IPS-18c (cell line): ENCODE measurements around the gene NKG7.

ENCODE experiments used
- H3K4me3 ChIP-seq: 2 replicates; pipeline ENCODE4 v1.7.0; 2013; ENCODE audit warnings: low read depth, mild to moderate bottlenecking, low read length, moderate library complexity; ENCODE audit not compliant: insufficient read depth
- H3K9me3 ChIP-seq: one replicate; pipeline ENCODE4 v1.6.1; 2013; ENCODE audit warnings: mild to moderate bottlenecking, low read length, moderate library complexity; ENCODE audit not compliant: control insufficient read depth, insufficient read depth

Gene NKG7

GRCh38 chr19:51347209-51347928 is 25.1 kb downstream of the NKG7 start:
- H3K9me3 ChIP-seq: no peaks in the 10 kb centered on the region
- no peak overlapping the region for H3K4me3 ChIP-seq

DNA sequence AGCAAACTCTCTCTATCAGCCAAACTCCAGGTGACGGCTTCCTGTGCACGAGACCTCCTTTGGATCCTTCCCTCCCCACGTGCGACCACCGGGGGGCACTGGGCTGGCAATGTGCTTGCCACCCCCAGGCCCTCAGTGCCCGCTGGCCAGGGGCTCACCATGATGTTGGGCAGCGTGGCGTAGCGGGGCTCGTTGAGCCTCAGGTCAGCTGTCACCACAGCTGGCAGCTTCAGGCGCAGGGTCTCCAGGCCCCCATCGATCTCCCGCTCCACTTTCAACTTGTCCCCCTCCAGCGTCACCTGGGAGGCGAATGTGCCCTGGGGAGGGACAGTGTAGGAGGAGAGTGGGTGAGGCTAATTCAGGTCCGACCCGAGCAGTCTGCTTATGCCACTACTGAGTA is 25.7 kb downstream of the NKG7 start:
- no peak overlapping the region for H3K4me3 ChIP-seq
- H3K9me3 ChIP-seq: no peaks in the 10 kb centered on the region

- no peaks in the 10 kb centered on the region for H3K9me3 ChIP-seq
These were observed 27.3 kb downstream of the NKG7 start for GRCh38 chr19:51345076-51345620.

GRCh38 chr19:51342631-51343569 is 29.6 kb downstream of the NKG7 start:
- H3K9me3 ChIP-seq: no peaks in the 10 kb centered on the region
- H3K4me3 ChIP-seq: no peak overlapping the region

More at GRCh38 chr19:51345076-51345620, 27.3 kb downstream of the NKG7 start:
- H3K4me3 ChIP-seq: no peak overlapping the region

- Histone ChIP-seq H3K9me3 (no peaks in the 10 kb centered on the region), H3K4me3 (no peak within 1 kb of the TSS)
These were observed 30.4 kb downstream of the NKG7 start, which contains the start of gene VSIG10L for GRCh38 chr19:51341976-51342580. TSS of gene VSIG10L (minus strand) at chr19:51342139. CDS start at chr19:51342124, 15 bp downstream.

- Histone ChIP-seq H3K9me3 (no peaks in the 10 kb centered on the region), H3K4me3 (no peak overlapping the region)
These were observed 31.4 kb downstream of the NKG7 start for GRCh38 chr19:51341066-51341465.

GRCh38 chr19:51339687-51340656 is 32.5 kb downstream of the NKG7 start:
- peak overlapping the region; percentile 55 for H3K4me3 ChIP-seq
- no peaks in the 10 kb centered on the region for H3K9me3 ChIP-seq

DNA sequence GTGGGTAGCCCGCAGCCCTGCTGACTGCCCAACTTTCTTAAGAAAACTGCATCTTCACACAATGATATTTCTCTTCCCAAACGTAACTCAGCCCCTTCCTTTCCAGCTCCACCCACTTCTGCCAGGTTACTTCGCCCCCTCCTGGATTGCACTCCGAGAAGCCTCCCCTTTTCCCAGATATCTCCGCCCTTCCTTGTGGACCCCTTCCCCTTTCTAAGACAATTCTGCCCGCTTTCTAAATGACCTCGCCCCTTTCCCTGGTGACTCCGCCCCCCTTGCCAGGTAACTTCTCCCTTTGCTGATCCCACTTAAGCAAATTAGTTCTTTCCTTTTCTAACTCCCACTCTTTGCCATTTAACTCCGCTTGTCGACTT is 33.2 kb downstream of the NKG7 start:
- Histone ChIP-seq H3K4me3 (peak overlapping the region; percentile 55; the same call in 1 of the 2 replicates), H3K9me3 (no peaks in the 10 kb centered on the region)

DNA sequence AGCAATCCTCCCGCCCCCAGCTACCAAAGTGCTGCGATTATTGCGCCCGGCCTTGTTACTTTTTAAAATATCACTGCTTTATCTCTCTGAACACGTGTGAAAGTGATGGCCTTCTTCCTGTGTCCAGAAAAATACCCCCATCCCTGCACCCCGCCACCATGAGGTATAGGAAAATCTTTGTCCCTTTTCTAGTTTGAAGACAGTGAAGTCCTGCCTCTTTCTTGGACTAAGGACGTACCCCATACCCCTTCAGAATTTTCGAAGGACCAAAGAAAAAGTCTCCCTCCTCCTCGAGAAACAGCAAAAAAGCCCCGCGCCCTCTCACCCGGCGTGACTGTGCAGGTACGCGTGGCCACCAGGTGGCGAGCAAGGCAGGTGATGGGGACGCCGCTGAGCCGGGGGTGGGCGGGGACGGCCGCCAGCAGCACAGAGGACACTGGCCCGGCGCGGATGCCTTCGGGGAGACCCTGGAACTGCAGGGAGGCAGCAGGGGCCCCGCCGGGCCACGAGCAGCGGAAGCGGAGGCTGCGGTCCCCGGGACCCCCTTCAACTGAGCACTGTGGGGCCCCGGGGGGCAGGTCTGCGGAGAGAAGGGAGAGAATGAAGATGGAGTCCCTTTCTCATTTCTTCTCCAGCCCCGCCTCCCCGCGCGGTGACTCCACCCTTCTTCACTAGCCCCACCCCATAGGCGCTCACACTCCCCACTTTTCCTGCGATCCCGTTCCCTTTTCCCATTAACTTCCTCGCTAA is 33.7 kb downstream of the NKG7 start:
- Histone ChIP-seq H3K4me3 (peak overlapping the region; percentile 55; the same call in 1 of the 2 replicates), H3K9me3 (no peaks in the 10 kb centered on the region)

DNA sequence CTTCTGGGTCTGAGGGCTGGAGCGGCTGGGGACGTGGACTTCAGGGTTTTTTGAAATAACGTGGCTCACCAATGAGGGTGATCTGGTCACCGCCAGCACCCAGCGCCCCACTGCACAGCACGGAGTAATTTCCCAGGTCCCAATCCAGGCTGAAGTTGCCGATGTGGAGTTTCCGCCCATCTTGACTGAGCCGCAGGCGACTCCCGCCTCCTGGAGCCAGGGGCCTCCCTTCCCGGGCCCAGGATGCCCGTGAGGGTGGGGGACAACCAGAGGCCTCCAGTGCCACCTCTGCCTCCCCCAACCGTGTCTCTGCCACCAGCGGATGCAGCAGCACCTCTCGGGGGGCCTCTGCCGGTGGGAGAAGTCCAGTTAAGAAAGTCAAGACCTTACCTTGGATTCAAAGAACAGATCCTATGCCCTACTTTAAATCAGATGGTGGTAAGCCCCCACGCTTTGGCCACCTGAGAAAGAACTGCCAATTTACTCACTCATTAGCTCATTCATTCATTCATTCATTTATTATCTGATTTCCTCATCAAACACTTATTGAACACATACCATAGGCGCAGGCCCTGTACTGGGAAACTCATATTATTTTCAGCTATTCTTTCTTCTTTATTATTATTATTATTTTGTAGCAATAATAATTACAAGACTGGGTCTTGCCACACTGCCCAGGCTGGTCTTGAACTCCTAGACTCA is 34.4 kb downstream of the NKG7 start:
- H3K4me3 ChIP-seq: peak overlapping the region; percentile 55; the same call in 1 of the 2 replicates
- no peaks in the 10 kb centered on the region for H3K9me3 ChIP-seq

DNA sequence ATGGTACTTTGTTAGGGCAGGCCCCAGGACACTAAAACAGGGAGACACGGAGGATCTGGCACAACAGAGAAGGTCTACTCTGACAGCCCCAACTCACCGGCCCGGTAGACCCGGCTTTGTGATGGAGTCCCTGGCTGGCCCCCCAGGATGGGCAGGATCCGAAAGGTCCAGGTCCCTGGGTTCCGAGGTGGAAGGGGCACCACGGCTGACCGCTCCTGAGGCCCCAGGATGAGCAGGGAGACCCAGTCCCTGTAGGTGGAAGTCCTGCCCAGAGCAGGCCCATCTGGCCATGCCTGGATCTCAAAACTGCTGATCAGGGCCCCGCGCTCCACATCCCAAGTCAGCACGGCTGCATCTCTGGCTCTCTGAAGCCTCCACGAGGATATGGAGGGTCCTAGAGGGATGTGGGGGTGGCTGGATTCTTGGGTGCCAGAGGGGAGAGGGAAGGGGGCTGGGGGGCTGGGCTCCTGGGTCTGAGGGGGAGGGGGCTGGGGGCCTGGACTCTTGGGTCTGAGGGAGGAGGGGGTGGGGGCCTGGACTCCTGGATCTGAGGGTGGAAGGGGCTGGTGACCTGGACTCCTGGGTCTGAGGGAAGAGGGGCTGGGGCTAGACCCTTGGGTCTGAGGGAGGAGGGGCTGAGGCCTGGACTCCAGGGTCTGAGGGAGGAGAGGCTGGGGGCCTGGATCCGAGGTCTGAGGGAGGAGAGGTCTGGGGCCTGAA is 35.2 kb downstream of the NKG7 start:
- no peak overlapping the region for H3K4me3 ChIP-seq

GRCh38 chr19:51333836-51334460 is 38.5 kb downstream of the NKG7 start:
- Histone ChIP-seq H3K9me3 (no peaks in the 10 kb centered on the region), H3K4me3 (no peak overlapping the region)

More for the DNA sequence above, 35.2 kb downstream of the NKG7 start:
- no peaks in the 10 kb centered on the region for H3K9me3 ChIP-seq

- no peak overlapping the region for H3K4me3 ChIP-seq
- no peaks in the 10 kb centered on the region for H3K9me3 ChIP-seq
These were observed 40.7 kb downstream of the NKG7 start for GRCh38 chr19:51331716-51332115.

DNA sequence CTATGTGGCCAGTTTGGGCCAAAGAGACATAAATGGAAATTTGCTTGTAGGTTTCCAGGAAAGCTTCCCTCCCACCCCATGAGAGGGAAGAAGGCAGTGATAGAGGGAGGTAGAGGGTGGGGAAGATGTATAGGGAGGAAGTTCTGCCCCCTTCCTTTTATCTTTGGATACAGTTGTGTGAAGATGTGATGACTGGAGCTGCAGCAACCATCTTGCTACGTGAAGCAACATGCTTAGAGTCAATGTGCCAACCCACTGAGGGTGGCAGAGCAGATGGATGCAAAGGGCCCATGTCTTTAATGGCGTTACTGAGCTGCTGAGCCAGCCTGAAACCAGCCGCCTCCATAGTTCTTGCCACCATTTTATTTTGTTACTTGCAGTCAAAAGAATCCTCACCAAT is 41.3 kb downstream of the NKG7 start:
- H3K9me3 ChIP-seq: no peaks in the 10 kb centered on the region
- H3K4me3 ChIP-seq: no peak overlapping the region
